Esophagus muscularis mucosa (tissue), 4 donors: ENCODE measurements around the gene LSM4.

Experiments used
- EP300 ChIP-seq: sonication (generic); formaldehyde crosslinking; IDR thresholded peaks from one replicate; pipeline ENCODE4 v1.6.1; 2017; ENCODE audit warnings: antibody characterized with exemption
- POLR2A ChIP-seq: fragments of 450-650 bp; IDR thresholded peaks from one replicate; pipeline ENCODE4 v1.6.1; 2017; ENCODE audit warnings: antibody characterized with exemption, moderate library complexity, mild to moderate bottlenecking, low read depth
- POLR2AphosphoS5 ChIP-seq, 2 donors: sonication (generic); formaldehyde crosslinking; IDR thresholded peaks; one replicate each; pipeline ENCODE4 v1.6.1; 2017; ENCODE audit warnings: antibody characterized with exemption in 2 of 2
- TF ChIP-seq, protein P1 (sequence below), 3 experiments: fragments of 200-600 bp in 2 of 3; fragments of 450-650 bp in 1 of 3; sonication (generic) in 2 of 3; IDR thresholded peaks; one replicate each; pipeline ENCODE4 v1.5.1; 2017 to 2019; ENCODE audit warnings: antibody characterized with exemption in 3 of 3, mild to moderate bottlenecking in 2 of 3, moderate library complexity in 1 of 3

DNA sequence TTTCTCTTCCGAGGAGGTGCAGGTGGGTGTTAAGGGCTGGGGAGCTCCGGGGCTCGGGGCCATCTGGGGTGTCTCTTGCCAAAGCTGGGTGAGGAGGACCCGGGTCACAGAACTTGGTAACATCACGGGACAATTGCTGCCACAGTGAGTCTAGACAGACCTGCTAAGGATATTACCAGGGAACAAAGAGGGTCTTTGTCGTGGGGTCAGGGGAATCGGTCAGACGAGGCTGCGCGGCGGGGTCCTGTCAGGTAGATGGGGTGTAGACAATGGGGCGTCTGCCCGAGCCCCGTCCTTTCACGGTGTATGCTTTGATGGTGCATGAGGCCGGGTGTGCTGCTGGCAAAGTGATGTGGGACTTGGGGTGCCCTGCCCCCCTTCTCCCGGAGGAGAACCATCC, 25.3 kb upstream of the LSM4 start:
- TF ChIP-seq, protein P1, sequence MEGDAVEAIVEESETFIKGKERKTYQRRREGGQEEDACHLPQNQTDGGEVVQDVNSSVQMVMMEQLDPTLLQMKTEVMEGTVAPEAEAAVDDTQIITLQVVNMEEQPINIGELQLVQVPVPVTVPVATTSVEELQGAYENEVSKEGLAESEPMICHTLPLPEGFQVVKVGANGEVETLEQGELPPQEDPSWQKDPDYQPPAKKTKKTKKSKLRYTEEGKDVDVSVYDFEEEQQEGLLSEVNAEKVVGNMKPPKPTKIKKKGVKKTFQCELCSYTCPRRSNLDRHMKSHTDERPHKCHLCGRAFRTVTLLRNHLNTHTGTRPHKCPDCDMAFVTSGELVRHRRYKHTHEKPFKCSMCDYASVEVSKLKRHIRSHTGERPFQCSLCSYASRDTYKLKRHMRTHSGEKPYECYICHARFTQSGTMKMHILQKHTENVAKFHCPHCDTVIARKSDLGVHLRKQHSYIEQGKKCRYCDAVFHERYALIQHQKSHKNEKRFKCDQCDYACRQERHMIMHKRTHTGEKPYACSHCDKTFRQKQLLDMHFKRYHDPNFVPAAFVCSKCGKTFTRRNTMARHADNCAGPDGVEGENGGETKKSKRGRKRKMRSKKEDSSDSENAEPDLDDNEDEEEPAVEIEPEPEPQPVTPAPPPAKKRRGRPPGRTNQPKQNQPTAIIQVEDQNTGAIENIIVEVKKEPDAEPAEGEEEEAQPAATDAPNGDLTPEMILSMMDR (IDR thresholded peaks at IDR 0.05) = no peak
- TF ChIP-seq POLR2A (no peak), POLR2AphosphoS5 (IDR thresholded peaks at IDR 0.05) (no peak), EP300 (no peak)
